Liver (tissue), 9 donors: Measurements from ENCODE around the gene ACSL6. TPM values are rescaled to one million over a fixed set of nuclear protein-coding genes. Genes with fewer than 3 reads are reported as not detected.

Experiments
- DNase-seq: peaks from one replicate; pipeline ENCODE4 v3.0.0-alpha.2; 2017; ENCODE audit warnings: low spot score
- H3K27ac ChIP-seq, 2 donors: one replicate each; pipeline ENCODE4 v1.7.0; 2013; ENCODE audit warnings: inconsistent platforms in 2 of 2, low read length in 2 of 2, control low read depth in 1 of 2, low read depth in 1 of 2, mild to moderate bottlenecking in 1 of 2
- H3K27me3 ChIP-seq, 4 donors: one replicate each; pipeline versions ENCODE4 v1.6.1 to v1.7.0; 2013; ENCODE audit warnings: low read length in 3 of 4, inconsistent platforms in 1 of 4, mild to moderate bottlenecking in 1 of 4, moderate library complexity in 1 of 4; ENCODE audit not compliant: control insufficient read depth in 4 of 4, insufficient read depth in 4 of 4
- H3K36me3 ChIP-seq, 4 donors: one replicate each; pipeline versions ENCODE4 v1.6.1 to v1.7.0; 2013; ENCODE audit warnings: low read length in 3 of 4, mild to moderate bottlenecking in 3 of 4, low read depth in 1 of 4, moderate library complexity in 1 of 4; ENCODE audit not compliant: control insufficient read depth in 4 of 4, insufficient read depth in 3 of 4
- H3K4me1 ChIP-seq, 4 donors: one replicate each; pipeline versions ENCODE4 v1.6.1 to v1.7.0; 2013; ENCODE audit warnings: low read length in 3 of 4, mild to moderate bottlenecking in 3 of 4, moderate library complexity in 1 of 4; ENCODE audit not compliant: control insufficient read depth in 4 of 4, insufficient read depth in 4 of 4
- H3K4me3 ChIP-seq, 3 donors: one replicate each; pipeline versions ENCODE4 v1.6.1 to v1.7.0; 2013; ENCODE audit warnings: low read length in 3 of 3, control low read depth in 1 of 3, low read depth in 1 of 3, mild to moderate bottlenecking in 1 of 3
- H3K9ac ChIP-seq, 2 donors: one replicate each; pipeline ENCODE4 v1.7.0; 2013; ENCODE audit warnings: low read length in 2 of 2, mild to moderate bottlenecking in 2 of 2, moderate library complexity in 2 of 2, control low read depth in 1 of 2, low read depth in 1 of 2
- H3K9me3 ChIP-seq, 4 donors: one replicate each; pipeline versions ENCODE4 v1.6.1 to v1.7.0; 2013; ENCODE audit warnings: low read length in 3 of 4; ENCODE audit not compliant: control insufficient read depth in 4 of 4
- EGR1 ChIP-seq, 2 donors: IDR thresholded peaks; 2 replicates each; pipeline ENCODE4 v1.6.1; 2016 to 2018; ENCODE audit warnings: antibody characterized with exemption in 2 of 2, low read depth in 2 of 2
- FOXA1 ChIP-seq: IDR thresholded peaks from 2 replicates; pipeline ENCODE4 v1.6.1; 2016; ENCODE audit warnings: antibody characterized with exemption
- FOXA2 ChIP-seq: IDR thresholded peaks from 2 replicates; pipeline ENCODE4 v1.6.1; 2016; ENCODE audit warnings: antibody characterized with exemption
- GABPA ChIP-seq, 2 donors: IDR thresholded peaks in 1 of 2; conservative IDR thresholded peaks in 1 of 2; 2 replicates each; pipeline ENCODE4 v1.6.1; 2016; ENCODE audit warnings: antibody characterized with exemption in 2 of 2, mild to moderate bottlenecking in 1 of 2, moderate library complexity in 1 of 2
- HNF4A ChIP-seq, 2 donors: conservative IDR thresholded peaks; 2 replicates each; pipeline ENCODE4 v1.6.1; 2016; ENCODE audit warnings: antibody characterized with exemption in 2 of 2, mild to moderate bottlenecking in 2 of 2
- HNF4G ChIP-seq: IDR thresholded peaks from 2 replicates; pipeline ENCODE4 v1.6.1; 2016; ENCODE audit warnings: antibody characterized with exemption
- JUND ChIP-seq, 2 donors: IDR thresholded peaks; 2 replicates each; pipeline ENCODE4 v1.6.1; 2016; ENCODE audit warnings: antibody characterized with exemption in 2 of 2
- NR2F2 ChIP-seq: IDR thresholded peaks from 2 replicates; pipeline ENCODE4 v1.6.1; 2016; ENCODE audit warnings: antibody characterized with exemption
- RAD21 ChIP-seq, 2 donors: IDR thresholded peaks; 2 replicates each; pipeline ENCODE4 v1.6.1; 2016; ENCODE audit warnings: antibody characterized with exemption in 2 of 2, mild to moderate bottlenecking in 2 of 2
- REST ChIP-seq: IDR thresholded peaks from 2 replicates; pipeline ENCODE4 v1.6.1; 2016; ENCODE audit warnings: antibody characterized with exemption, mild to moderate bottlenecking
- RXRA ChIP-seq, 2 donors: IDR thresholded peaks; 2 replicates each; pipeline ENCODE4 v1.6.1; 2017 to 2018; ENCODE audit warnings: antibody characterized with exemption in 2 of 2, mild to moderate bottlenecking in 1 of 2
- SP1 ChIP-seq: IDR thresholded peaks from 2 replicates; pipeline ENCODE4 v1.6.1; 2018; ENCODE audit warnings: antibody characterized with exemption, mild to moderate bottlenecking
- TAF1 ChIP-seq: conservative IDR thresholded peaks from 2 replicates; pipeline ENCODE4 v1.6.1; 2016; ENCODE audit warnings: antibody characterized with exemption, mild to moderate bottlenecking
- YY1 ChIP-seq: IDR thresholded peaks from 2 replicates; pipeline ENCODE4 v1.6.1; 2016; ENCODE audit warnings: antibody characterized with exemption, mild to moderate bottlenecking
- WGBS: extraction: QIAGEN DNeasy Blood & Tissue Kit; methylation state at CpG from one replicate; pipeline ENCODE4 v1.1.7; 2013; 5-methylcytosine and 5-hydroxymethylcytosine counted together
- polyA plus RNA-seq, 2 donors: library from polyadenylated mRNA; stranded (reverse) in 1 of 2; unstranded in 1 of 2; fragments of 200-250 nt in 1 of 2; fragments of >200 nt in 1 of 2; fragmentation: Nextera tagmentation in 1 of 2; extraction: Ambion mirVana in 1 of 2; gene quantifications; one replicate each; pipeline versions ENCODE4 v1.2.1 to v1.2.3, GENCODE V29; 2013 to 2015
- total RNA-seq, 2 donors: library from RNA; depleted of rRNA; stranded (reverse); fragments of >200 nt; gene quantifications; one replicate each; pipeline ENCODE4 v1.2.3, GENCODE V29; 2014
- TF ChIP-seq, protein P1 (sequence below): IDR thresholded peaks from 2 replicates; pipeline ENCODE4 v1.6.1; 2016; ENCODE audit warnings: antibody characterized with exemption
- TF ChIP-seq, protein P2 (sequence below): IDR thresholded peaks from 2 replicates; pipeline ENCODE4 v1.6.1; 2016; ENCODE audit warnings: antibody characterized with exemption
- TF ChIP-seq, protein P3 (sequence below): IDR thresholded peaks from 2 replicates; pipeline ENCODE4 v1.6.1; 2016; ENCODE audit warnings: antibody characterized with exemption
- TF ChIP-seq, protein P4 (sequence below): fragments of 150-350 bp; IDR thresholded peaks from 2 replicates; pipeline ENCODE4 v1.5.1; 2017; ENCODE audit warnings: improper control_type of control experiment, low read depth, low read length; ENCODE audit not compliant: missing input control
- donor health status: healthy.
- donor health status: healthy.
- donor health status: healthy.
- donor health status: healthy.
- donor health status: healthy.

The ACSL6 gene
- total and polyA plus RNA-seq, 4 donors: 0.89 to 129 (median 4.6) TPM

- no peak overlapping the region for H3K4me3 ChIP-seq
- no peaks in the 10 kb centered on the region for H3K4me1 ChIP-seq
- no peak for DNase-seq
- 74% methylated on average over 4 of the region's 4 CpGs for WGBS
- no peak overlapping the region for H3K9ac ChIP-seq
- no peak for TF ChIP-seq RAD21 (IDR thresholded peaks at IDR 0.05)
- no peak for TF ChIP-seq REST
- no peak for TF ChIP-seq GABPA (IDR thresholded peaks at IDR 0.05 in 1 of 2, conservative IDR thresholded peaks at IDR 0.05 in 1 of 2)
- no peak for TF ChIP-seq YY1
- TF ChIP-seq NR2F2: no peak
- TF ChIP-seq EGR1 (IDR thresholded peaks at IDR 0.05; ENCODE audit: low read depth in 2 of 2): no peak
- no peak for TF ChIP-seq TAF1
- no peak for TF ChIP-seq FOXA2
- no peak for TF ChIP-seq RXRA (IDR thresholded peaks at IDR 0.05)
- TF ChIP-seq JUND (IDR thresholded peaks at IDR 0.05): no peak
- TF ChIP-seq HNF4A (conservative IDR thresholded peaks at IDR 0.05): no peak
- TF ChIP-seq, protein P1, sequence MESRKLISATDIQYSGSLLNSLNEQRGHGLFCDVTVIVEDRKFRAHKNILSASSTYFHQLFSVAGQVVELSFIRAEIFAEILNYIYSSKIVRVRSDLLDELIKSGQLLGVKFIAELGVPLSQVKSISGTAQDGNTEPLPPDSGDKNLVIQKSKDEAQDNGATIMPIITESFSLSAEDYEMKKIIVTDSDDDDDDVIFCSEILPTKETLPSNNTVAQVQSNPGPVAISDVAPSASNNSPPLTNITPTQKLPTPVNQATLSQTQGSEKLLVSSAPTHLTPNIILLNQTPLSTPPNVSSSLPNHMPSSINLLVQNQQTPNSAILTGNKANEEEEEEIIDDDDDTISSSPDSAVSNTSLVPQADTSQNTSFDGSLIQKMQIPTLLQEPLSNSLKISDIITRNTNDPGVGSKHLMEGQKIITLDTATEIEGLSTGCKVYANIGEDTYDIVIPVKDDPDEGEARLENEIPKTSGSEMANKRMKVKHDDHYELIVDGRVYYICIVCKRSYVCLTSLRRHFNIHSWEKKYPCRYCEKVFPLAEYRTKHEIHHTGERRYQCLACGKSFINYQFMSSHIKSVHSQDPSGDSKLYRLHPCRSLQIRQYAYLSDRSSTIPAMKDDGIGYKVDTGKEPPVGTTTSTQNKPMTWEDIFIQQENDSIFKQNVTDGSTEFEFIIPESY: no peak
- TF ChIP-seq, protein P2, sequence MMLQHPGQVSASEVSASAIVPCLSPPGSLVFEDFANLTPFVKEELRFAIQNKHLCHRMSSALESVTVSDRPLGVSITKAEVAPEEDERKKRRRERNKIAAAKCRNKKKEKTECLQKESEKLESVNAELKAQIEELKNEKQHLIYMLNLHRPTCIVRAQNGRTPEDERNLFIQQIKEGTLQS: no peak
- TF ChIP-seq, protein P3, sequence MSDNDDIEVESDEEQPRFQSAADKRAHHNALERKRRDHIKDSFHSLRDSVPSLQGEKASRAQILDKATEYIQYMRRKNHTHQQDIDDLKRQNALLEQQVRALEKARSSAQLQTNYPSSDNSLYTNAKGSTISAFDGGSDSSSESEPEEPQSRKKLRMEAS: no peak
- no peak for TF ChIP-seq SP1
- TF ChIP-seq, protein P4, sequence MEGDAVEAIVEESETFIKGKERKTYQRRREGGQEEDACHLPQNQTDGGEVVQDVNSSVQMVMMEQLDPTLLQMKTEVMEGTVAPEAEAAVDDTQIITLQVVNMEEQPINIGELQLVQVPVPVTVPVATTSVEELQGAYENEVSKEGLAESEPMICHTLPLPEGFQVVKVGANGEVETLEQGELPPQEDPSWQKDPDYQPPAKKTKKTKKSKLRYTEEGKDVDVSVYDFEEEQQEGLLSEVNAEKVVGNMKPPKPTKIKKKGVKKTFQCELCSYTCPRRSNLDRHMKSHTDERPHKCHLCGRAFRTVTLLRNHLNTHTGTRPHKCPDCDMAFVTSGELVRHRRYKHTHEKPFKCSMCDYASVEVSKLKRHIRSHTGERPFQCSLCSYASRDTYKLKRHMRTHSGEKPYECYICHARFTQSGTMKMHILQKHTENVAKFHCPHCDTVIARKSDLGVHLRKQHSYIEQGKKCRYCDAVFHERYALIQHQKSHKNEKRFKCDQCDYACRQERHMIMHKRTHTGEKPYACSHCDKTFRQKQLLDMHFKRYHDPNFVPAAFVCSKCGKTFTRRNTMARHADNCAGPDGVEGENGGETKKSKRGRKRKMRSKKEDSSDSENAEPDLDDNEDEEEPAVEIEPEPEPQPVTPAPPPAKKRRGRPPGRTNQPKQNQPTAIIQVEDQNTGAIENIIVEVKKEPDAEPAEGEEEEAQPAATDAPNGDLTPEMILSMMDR: no peak
- no peak for TF ChIP-seq FOXA1
- no peak for TF ChIP-seq HNF4G
- no peak overlapping the region for H3K27ac ChIP-seq
- no peaks in the 10 kb centered on the region for H3K9me3 ChIP-seq
- no peaks in the 10 kb centered on the region for H3K27me3 ChIP-seq
- H3K36me3 ChIP-seq: no peaks in the 10 kb centered on the region
Measured at GRCh38 chr5:131979816-131980215, 31.6 kb downstream of the ACSL6 start.
